Activated CD4-positive, alpha-beta T cell treated with anti-CD3 and anti-CD28 coated beads, Interleukin-10, Interleukin-2, amounts not matched to agents 100 ng/mL and 50 ng/mL, durations not matched to agents 16 hours and 8 hours (primary cell): ENCODE measurements around the gene SMAD2.
"Not testable (repeated sequence)": the region's sequence is repeated elsewhere in the genome, so short reads cannot be mapped to it uniquely, and the experiment has no call there.

ENCODE experiments used
- DNase-seq: peaks from one replicate; pipeline ENCODE4 v3.0.0-alpha.2; 2020

Gene SMAD2

DNA sequence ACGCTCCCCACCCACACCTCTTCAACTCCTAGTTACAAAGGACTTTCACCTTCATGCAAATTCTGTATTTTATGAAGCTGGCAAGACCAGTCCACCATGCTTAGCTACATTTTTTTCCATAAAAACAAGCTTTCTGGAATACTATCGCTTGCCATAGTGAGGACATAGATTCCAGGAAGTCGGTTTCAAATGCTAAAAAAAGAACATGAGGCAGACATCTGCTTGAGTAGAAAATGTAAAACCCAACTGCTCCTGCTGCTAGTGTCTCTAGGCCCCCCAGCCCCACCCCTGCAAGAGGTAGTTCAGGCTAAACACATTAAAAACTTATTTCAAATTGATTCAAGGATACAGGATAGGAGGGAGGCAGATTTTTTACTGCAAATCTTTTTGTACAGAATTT lies 148.9 kb downstream of the SMAD2 start:
- DNase-seq: no peak

DNA sequence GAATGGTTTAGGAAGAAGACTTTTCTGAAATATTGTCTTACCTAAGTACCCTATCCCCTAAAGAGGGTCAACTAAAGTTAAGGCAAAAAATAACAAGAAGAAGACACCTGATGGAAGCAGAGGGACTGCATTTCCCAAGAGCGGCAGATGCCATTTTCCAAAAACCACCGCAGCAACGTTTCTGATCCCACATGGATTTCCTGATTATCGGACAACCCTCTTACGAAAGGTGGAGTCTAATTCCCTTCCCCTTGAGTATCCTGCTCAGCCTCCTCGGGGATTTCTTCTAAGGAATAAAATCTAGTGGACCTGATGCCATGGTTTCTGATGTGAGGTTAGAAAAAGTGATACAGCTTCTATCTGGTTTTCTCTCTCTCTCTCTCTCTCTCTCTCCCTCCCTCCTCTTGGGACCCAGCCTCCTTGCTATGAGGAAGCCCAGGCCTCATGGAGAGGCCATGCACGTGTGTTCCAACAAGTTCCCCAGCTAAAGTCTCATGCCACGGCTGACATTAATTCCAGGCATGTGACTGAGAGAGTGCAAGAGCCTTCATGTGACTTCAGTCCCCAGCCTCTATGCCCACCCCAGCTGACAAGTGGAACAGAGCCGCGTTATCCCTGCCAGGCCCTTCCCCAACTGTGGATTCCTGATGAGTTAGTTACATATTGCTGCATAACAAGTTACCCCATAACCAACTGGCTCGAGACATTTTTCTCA lies 150.3 kb downstream of the SMAD2 start:
- no peak for DNase-seq

DNA sequence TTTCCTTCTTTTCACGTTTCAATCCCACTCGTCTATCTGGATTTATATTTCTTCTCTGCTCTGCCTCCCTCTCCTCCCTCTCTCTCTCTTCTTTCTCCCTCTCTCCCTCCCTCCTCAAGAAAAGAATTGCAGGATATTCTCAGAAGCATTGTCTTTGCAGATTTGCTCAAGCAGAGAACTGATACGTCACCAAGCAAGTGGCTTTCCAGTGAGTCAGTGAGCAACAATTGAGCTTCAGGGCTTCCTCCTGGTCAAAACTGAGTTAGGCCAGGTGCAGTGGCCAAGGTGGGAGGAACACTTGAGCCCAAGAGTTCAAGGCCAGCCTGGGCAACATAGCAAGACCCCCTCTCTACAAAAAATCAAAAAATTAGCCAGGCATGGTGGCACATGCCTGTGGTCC lies 151.1 kb downstream of the SMAD2 start:
- no peak for DNase-seq

DNA sequence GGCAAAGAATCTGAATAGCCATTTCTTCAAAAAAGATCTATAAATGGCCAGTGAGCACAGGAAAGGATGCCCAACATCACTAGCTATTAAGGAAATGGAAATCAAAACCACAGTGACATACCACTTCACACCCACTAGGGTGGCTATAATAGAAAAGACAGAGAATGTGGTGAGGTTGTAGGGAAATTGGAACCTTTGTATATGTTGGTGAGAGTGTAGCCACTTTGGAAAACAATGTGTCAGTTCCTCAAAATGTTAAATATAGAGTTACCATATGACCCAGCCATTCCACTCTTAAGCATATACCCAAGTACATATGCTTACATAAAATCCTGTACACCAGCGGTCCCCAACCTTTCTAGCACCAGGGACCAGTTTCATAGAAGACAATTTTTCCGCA lies 152.8 kb downstream of the SMAD2 start:
- DNase-seq: peak; percentile 1

DNA sequence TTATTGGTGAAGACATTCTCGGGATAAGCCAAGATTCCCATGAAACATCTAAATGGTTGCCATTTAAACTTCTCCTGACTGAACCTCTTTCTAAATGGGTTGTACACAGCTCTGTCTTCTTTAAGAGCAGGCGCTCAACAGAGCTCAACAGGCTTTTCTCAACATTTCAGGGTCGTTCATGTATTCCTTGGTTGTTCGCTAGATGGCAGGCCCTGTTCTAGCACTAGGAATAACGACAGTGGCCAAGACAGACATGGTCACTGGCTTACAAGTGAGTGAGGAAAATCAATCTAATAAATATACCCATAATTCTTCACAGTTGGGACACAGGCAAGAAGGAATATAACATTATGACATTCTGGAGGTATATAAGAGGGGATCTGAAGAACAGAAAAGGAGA lies 154.5 kb downstream of the SMAD2 start:
- no peak for DNase-seq

DNA sequence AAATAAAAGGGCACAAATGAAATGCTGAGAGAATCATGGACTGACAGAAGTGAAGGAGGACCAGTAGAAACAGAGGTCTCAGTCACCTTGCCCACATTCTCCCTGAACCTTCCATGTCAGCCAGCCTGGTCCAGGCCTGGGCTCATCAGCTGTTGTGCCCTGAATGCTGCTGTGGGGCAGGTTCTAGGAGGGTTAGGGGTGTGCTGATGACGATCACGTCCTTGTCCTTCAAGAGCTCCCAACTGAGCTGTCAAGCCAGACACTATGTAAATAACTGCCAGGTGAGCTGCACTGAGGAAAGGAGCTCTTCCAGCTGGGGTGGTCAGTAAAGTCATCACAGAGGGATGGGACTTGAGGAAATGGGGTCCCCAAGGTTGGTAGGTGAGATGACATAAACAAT lies 156.5 kb downstream of the SMAD2 start:
- DNase-seq: no peak

DNA sequence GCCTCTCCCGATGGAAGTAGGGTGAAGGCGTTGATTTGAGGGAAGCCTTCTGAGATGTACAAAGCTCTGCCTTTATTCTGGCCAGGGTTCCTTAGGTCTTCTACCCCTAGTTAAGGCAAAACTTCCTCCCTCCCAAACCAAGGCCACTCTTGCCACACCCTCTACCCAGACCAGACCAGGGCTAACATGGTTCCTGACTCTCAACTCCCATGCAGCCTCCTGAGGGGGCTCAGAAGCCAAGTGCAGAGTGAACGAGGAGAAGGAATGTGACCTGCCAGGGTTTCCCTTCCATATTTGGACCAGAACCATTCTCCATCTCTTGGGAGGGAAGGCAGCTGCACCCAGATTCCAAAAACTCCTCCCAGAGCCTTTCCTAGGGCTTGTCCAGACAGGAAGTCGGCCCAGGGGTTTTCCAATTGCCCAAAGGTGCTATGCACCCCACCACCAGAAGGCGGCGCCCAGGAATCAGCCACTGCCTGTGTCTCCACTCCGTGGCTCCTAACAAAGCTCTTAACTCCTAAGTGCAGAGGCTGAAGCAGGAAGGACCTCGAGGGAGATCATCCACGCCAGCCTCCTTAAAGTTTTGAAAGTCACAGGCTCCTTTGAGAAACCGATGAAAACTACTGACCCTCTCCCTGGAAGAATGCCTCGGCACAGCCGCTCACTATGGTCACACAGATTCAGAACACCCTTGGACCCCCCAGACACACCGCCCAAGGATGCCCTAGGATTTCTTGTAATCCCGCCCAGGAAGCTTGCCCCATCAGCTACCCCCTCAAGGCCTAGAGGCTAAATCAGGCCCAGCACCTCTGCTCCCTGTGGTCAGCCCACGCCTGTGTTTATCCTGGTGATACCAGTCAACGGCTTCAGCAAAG lies 157.8 kb downstream of the SMAD2 start:
- DNase-seq: peak; percentile 64

DNA sequence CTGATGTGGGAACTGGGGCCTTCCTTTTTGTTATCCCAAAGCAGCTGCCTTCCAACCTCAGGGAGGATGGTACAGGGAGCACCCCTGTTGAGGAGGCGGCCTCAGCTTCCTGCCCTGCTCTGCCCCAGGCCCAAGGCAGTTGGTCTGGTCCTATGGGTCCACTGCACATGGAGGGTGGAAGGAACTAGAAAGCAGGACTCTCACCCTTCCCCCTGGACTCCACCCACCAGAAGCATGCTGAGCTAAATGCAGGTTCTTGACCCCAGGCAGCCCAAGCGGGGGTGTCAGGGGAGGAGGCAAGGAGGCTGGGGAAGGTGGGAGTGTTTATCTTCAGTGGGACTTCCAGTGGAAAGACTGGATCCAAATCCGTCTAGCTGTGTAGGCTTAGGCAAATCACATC lies 158.5 kb downstream of the SMAD2 start:
- DNase-seq: no peak

DNA sequence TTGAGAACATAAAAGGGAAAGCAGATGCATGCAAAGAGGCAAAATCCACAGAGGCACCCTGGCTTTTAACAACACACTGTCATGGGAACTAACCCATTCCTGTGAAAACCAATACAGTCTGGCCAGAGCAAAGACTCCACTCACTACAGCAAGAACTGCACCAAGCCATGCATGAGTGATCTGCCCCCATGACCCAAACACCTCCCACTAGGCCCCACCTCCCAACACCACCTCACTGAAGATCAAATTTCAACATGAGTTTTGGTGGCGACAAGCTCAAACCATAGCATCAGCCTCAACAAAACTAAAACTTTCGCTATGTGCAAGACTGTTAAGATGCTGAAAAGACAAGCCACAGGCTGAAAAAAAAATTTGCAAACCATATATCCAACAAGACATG lies 162.8 kb downstream of the SMAD2 start:
- DNase-seq: no peak

DNA sequence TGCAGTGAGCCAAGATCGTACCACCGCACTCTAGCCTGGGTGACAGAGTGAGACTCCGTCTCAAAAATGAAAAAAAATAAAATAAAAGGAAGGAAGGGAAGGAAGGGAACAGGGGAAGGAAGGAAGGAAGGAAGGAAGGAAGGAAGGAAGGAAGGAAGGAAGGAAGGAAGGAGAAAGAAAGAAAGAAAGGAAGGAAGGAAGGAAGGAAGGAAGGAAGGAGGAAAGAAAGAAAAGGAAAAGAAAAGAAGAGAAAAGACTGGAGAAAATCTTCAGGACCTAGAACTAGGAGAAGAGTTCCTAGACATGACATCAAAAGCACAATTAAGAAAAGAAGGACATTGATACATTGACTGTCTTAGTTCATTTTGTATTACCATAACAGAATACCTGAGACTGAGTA lies 163.3 kb downstream of the SMAD2 start:
- DNase-seq: not testable (repeated sequence)
